8988T (cell line): Measurements from ENCODE around the gene LMTK2.

Experiments used
- DNase-seq: peaks from one replicate; pipeline ENCODE4 v3.0.0; 2011

LMTK2 gene

DNA sequence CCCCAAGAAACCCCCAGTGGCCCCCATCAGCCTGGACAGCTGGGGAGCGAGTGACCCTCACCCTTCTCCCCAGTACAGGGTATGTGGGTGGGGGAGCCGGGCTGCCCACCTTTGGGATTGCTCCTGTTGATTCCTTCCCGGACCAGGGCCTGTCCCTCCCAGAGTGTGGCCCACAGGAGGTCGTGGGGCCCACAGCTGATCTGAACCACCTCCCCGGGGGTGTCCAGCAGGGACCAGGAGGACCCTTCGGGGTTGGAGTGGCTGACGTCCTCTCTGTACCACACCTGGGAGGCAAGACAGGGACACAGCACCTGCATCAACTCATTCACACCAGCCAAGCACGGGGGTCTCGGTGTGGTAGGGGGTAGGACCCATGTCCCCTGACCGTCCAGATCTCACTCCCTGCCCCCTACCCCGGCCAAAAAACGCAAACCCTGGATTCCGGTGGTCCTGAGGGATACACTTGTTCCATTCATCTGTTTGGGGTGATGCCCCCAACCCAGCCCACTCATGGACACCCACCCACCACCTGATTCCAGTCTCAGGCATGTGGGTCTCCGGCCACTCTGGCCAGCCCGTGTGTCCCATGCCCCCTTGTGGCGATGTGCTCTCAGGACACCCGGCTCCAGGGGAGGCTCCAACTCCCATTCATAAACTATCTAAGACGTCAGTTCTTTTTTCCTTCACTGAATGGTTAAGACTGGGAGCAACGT, 134.5 kb downstream of the LMTK2 start:
- peak; percentile 89 for DNase-seq

DNA sequence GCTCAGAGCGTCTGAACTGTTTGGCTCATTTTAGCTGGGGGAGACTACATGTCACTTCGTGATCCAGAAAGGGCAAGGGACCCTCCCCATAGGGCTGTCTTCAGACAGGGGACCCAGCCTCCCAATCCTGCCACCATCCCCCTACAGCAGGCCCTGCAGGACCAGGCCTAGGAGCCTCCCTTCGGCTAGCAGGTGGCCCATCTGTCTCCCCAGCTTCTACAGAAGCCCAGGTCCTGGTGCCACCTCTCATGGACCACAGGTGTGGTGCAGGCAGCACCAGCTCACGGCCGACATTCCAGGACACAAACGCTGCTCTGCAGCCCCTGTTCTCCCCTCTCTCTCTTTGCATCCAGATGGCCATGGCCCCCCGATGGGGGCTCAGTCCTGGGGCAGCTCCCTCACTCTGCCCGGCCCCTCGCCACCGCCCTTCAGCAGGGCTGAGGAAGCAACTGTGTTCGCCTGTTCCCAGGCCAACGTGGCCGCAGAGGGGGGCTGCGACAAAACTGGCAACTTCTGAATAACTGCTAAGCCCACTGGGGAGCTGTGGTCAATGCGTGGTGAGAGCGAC, 135.1 kb downstream of the LMTK2 start:
- DNase-seq: no peak

DNA sequence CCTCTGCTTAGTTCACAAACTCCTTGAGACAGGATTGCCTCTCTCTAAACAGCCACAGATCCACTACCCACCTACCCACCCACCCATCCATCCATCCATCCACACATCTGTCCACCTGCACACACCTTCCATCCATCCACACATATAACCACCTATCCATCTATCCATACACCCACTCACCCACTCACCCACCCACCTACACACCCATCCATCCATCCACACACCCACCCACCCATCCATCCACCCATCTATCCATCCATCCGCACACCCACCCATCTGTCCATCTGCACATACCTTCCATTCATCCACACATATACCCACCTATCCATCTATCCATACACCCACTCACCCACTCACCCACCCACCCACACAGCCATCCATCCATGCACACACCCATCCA, 135.7 kb downstream of the LMTK2 start:
- DNase-seq: no peak

DNA sequence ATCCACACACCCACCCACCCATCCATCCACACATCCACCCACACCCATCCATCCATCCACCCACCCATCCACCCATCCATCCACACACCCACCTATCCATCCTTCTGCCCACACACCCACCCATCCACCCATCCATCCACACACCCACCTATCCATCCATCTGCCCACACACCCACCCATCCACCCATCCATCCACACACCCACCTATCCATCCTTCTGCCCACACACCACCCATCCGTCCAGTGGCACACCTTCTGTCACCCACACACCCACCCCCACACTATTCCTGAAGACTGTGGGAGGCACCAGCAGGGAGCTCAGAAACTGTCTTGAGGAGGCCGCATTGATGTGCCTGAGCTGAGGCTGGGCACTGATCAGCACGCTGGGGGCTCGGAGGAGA, 136.3 kb downstream of the LMTK2 start:
- no peak for DNase-seq

DNA sequence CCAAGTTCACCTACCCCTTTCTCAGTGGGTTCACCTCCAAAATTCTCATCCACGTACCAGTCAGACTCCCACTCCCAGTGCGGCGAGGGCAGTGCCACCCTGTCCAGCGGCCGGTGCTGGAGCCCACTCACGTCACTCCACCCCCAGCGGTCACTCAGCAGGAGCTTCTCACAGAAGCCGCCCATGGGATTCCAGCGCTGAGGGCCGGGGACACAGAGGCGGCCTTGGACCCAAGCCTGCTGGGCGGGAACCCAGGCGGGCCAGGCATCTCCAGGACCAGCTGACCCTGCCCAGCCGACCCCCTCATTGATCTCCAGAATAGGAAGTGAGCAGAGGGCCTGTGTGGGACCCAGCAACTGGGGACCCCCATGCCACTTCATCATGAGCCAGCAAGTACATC, 138.2 kb downstream of the LMTK2 start:
- no peak for DNase-seq

DNA sequence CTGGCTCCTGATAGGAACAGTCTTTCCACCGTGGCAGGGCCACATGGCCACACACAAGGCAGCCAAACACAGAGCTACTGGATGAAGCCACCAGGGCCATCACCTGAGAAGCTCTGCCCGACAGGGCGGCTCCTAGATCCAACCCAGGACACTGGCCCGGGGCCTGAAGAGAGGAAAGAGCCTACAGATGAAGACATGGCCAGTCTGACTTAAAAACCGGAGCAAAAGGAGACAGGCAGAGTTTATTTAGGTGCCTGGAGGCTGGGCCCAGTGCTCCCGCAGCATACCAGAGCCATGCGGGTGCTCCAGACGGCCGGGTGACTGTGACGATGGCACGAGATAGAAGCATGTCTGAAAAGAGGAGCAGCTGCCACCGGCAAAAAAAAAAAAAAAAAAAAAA, 141.5 kb downstream of the LMTK2 start:
- no peak for DNase-seq

DNA sequence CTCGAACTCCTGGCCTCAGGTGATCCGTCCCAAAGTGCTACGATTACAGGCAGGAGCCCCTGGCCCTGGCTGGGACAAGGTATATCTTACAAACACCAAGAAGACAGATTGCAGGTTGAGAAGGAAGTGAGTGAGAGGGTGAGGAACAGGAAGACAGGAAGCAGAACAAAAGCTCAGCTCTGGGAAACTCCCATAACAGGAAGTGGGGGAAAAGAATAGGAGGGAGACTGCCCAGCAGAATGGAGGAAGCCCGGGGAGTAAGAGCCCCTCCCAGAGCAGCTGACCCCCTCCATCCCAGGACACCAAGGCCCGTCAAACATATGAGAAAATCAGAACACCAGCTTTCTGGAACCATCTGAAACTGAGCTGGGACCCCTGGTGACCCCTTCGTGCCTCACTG, 142.4 kb downstream of the LMTK2 start:
- DNase-seq: no peak

DNA sequence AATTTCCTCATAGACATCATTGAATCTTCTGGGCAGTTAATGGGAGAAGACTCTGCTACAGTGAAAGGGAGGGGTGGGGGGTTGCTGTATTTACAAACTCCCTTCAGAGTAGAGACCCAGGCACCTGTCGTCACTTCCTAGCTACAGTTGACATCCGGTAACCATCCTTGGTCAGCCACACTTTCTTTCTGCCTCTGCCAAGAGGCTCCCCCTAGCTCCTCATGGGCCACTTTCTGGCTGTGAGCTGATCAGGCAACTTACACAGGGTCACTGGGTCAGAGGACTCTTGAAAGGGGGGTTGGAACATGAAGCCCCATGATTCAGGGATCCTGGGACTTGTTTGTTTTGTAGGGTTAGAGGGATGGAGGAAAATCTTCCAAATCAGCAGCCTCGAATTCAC, 144.1 kb downstream of the LMTK2 start:
- DNase-seq: no peak

DNA sequence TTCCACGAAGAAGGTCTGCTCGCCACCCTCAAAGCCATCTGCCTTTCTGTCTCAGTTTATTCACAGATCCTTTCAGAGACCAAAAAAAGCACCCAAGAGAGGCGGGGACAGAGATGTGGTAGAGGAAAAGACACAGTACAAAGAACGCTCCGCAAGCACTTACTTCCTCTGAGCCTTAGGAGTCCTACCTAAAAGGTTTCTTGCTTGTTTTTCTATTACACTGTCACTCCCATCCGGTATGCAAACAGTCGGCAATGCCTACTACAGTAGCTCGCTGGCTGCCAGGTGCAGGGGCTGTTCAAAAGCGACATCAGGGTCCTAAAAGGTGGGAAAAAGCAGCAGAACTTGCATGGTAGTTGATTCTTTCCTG, 144.6 kb downstream of the LMTK2 start:
- no peak for DNase-seq

DNA sequence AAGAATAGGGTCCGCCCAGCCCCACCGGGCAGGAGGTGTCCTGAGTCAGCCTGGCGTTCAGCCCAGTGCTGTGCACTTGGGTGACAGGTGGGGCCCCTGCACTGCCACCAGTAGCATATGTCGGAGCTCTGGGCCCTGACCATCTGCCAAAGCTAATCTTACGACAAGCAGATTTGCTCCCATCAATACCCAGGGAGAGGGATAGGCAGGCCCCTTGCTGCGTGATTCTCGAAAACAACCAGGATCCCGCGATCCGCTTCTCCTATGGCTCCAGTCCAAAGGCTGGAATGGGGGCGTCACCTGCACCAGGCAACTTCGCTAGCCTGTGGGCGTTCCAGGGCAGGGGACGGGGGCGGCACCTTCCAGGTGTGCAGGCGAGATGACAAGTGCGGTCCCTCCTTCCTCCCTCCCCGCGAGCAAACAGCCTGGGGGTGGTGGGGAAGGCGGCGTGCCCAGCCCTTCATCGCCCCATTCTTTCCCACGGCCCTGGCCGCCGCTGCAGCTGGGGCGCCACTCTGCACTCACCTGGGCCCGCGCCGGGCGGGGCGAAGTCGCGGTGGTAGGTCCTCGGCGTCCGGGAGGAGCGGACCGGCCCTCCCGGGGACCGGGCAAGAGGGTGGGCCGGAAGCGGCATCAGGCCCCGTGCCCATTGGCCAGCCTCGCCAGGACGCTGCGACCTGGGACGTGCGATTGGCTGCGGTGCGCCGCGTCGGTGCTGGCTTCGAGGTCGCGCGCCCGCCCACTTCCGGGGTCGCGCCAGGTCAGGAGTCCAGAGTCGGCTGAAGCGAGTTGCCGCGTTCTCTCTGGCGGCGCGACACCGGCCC, 145.2 kb downstream of the LMTK2 start, which contains the start of gene TECPR1:
Gene TECPR1 (minus strand): TSS at position 632 of the 824 bp plus-strand sequence. CDS start 6,086 bp downstream, outside the sequence.
- peak; percentile 97 for DNase-seq

DNA sequence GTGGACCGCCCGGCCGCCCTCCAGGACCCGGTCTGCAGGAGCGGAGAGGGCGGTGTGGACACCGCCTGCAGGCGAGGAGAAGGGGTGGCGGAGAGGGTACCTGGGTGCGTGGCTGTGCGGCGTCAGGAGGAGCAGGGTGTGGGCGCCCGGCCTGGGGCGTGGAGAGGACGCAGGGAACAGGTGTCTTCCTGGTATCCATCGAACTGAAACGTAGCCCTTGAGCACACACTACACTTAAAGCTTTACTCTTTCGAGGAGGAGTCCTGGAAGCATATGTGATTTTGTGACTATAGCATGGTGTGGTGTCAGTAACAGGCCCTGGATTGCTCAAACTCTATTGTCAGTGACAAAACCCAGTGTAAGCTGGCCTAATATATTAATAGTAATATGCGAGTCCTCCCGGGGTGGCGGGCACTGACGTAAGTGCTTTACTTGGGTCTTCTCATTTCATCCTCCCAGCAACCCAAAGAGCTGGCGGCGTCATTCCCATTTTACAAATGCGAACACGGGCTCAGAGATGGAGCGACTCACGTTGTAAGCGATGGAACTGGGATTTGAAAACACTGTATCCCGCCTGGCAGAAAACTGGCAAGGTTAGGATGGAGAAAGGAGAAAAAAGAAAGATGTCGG, 145.9 kb downstream of the LMTK2 start:
- no peak for DNase-seq

DNA sequence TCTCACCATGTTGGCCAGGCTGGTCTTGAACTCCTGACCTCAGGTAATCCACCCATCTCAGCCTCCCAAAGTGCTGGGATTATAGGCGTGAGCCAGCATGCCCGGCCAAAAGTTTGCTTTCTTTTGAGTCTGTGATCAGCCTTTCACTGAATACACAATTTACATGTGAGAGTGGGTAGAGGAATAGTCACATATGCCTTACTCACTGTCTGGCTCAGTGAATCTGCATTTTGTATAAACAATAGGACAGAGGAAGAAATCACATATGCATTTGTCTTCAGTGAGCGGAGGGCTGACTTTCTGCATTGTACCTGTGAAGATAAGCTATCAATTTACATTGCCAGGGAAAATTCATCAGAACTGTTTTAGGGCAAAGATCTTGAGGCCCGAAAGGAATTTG, 147.9 kb downstream of the LMTK2 start:
- DNase-seq: no peak

DNA sequence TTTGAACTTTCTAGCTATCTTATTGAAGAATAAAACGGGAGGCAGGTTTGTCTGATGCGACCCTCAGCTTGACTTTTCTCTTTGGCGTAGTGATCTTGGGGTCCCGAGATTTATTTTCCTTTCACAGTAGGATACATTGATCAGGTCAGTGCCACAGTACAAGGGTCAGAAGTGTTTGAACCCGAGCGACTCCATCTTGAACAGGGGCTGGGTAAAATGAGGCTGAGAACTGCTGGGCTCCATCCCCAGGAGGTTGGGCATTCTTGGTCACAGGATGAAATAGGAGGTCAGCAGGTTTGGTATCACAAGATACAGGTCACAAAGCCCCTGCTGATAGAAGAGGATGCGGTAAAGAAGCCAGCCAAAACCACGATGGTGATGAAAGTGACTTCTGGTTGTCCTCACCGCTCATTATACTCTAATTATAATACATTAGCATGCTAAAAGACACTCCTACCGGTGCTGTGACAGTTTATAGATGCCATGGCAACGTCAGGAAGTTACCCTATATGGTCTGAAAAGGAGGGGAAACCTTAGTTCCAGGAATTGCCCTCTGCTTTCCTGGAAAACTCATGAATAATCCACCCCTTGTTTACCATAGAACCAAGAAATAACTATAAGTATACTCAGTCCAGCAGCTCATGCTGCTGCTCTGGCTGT, 148.4 kb downstream of the LMTK2 start:
- no peak for DNase-seq

DNA sequence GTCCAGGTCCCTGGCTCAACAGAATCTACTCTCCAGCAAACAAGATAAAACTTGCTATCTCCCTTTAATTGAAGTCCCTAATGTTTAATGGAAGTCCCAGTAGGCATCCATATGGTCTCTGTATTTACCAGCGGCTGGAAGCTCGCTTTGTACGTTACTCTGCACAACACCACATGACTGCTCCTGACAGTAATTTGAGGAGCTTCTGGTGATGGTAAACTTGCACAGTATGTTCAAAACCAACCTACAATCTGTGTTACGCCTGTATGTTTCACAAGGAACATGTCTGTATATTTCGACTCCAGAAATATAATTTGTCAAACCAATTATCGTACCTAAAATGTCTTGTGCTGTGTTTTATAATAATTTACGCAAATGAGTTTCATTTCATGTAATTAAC, 149.8 kb downstream of the LMTK2 start:
- no peak for DNase-seq

DNA sequence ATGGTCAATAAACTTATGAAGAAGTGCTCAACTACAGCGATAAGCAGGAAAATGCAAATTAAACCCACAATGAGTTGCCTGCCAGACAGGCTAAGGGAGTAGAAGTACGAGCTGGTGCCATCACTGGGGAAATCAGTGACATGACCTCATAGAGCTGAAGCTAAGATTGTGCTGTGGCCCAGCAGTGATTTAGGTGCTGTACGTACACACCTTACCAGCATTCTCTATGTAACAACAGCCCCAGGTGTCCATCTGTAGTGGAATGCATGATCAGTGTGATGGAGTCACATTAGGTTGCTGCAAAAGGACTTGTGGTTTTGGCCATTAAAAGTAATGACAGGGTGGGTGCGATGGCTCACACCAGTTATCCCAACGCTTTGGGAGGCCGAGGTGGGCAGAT, 151.0 kb downstream of the LMTK2 start:
- DNase-seq: no peak
